ENCODE measurements around the gene SORL1-AS1.
A peak's percentile ranks its signal among the peaks of the same experiment; 100 is the strongest.

Gene SORL1-AS1

GRCh38 chr11:121478895-121479697 is 26.3 kb upstream of the SORL1-AS1 start:
- no peaks in the 10 kb centered on the region for H3K36me3 ChIP-seq
- no peak for TF ChIP-seq CTCF (IDR thresholded peaks at IDR 0.05)
- H3K4me3 ChIP-seq = no peak overlapping the region
- peaks cover 13% of the 10 kb centered on the region for H3K4me1 ChIP-seq
- intact Hi-C loops (cut with DNase I) = no loop called here
- no peaks in the 10 kb centered on the region for H3K9me3 ChIP-seq
- no peak overlapping the region for H3K27ac ChIP-seq
- DNase-seq (no peak), ATAC-seq (no peak)
- H3K27me3 ChIP-seq = no peaks in the 10 kb centered on the region

- Histone ChIP-seq H3K36me3 (no peaks in the 10 kb centered on the region), H3K4me3 (no peak overlapping the region), H3K27ac (no peak overlapping the region), H3K4me1 (peaks cover 12% of the 10 kb centered on the region), H3K9me3 (no peaks in the 10 kb centered on the region), H3K27me3 (no peaks in the 10 kb centered on the region)
- no peak for DNase-seq
- ATAC-seq = peak; percentile 57
- TF ChIP-seq CTCF (IDR thresholded peaks at IDR 0.05) = no peak
- intact Hi-C loops (cut with DNase I) = no loop called here
These were observed 25.6 kb upstream of the SORL1-AS1 start for GRCh38 chr11:121478226-121478894.

- H3K27me3 ChIP-seq = no peaks in the 10 kb centered on the region
- H3K4me3 ChIP-seq = no peak overlapping the region
- no peak for ATAC-seq
- intact Hi-C loops (cut with DNase I) = no loop called here
- H3K27ac ChIP-seq = no peak overlapping the region
- no peaks in the 10 kb centered on the region for H3K4me1 ChIP-seq
- H3K36me3 ChIP-seq = no peaks in the 10 kb centered on the region
- no peak for TF ChIP-seq CTCF (IDR thresholded peaks at IDR 0.05)
- H3K9me3 ChIP-seq = no peaks in the 10 kb centered on the region
- DNase-seq = no peak
These were observed 23.7 kb upstream of the SORL1-AS1 start for GRCh38 chr11:121476379-121477032.

GRCh38 chr11:121474680-121475079 is 21.9 kb upstream of the SORL1-AS1 start:
- H3K27me3 ChIP-seq = no peaks in the 10 kb centered on the region
- DNase-seq (no peak), ATAC-seq (no peak)
- H3K27ac ChIP-seq = no peak overlapping the region
- no peaks in the 10 kb centered on the region for H3K9me3 ChIP-seq
- H3K4me3 ChIP-seq = no peak overlapping the region
- intact Hi-C loops (cut with DNase I) = no loop called here
- no peak for TF ChIP-seq CTCF (IDR thresholded peaks at IDR 0.05)
- H3K4me1 ChIP-seq = no peaks in the 10 kb centered on the region
- no peaks in the 10 kb centered on the region for H3K36me3 ChIP-seq

GRCh38 chr11:121473064-121473777 is 20.5 kb upstream of the SORL1-AS1 start:
- intact Hi-C loops (cut with DNase I) = no loop called here
- H3K27me3 ChIP-seq = no peaks in the 10 kb centered on the region
- H3K9me3 ChIP-seq = no peaks in the 10 kb centered on the region
- DNase-seq (no peak), ATAC-seq (no peak)
- TF ChIP-seq CTCF (IDR thresholded peaks at IDR 0.05) = no peak
- H3K27ac ChIP-seq = no peak overlapping the region
- no peaks in the 10 kb centered on the region for H3K4me1 ChIP-seq
- no peak overlapping the region for H3K4me3 ChIP-seq
- H3K36me3 ChIP-seq = no peaks in the 10 kb centered on the region
